NCI-H748 (cell line): ENCODE measurements around the gene FAM163A.
"Not testable (repeated sequence)": the region's sequence is repeated elsewhere in the genome, so short reads cannot be mapped to it uniquely, and the experiment has no call there.

Experiments used
- DNase-seq: peaks from one replicate; lab custom pipeline; 2025; ENCODE audit not compliant: unreplicated experiment; lab: John Stamatoyannopoulos, UW

The FAM163A gene

GRCh38 chr1:179836686-179837445 lies 93.8 kb downstream of the FAM163A start:
- DNase-seq, result not testable (repeated sequence)

- DNase-seq, result no peak
Observed at GRCh38 chr1:179840107-179840506, 97.0 kb downstream of the FAM163A start.

GRCh38 chr1:179848233-179848632 lies 105.1 kb downstream of the FAM163A start:
- no peak for DNase-seq

GRCh38 chr1:179853102-179853501 lies 110.0 kb downstream of the FAM163A start:
- no peak for DNase-seq

- DNase-seq, result not testable (repeated sequence)
Observed at GRCh38 chr1:179855831-179856230, 112.7 kb downstream of the FAM163A start.

GRCh38 chr1:179856296-179856695 lies 113.2 kb downstream of the FAM163A start:
- no peak for DNase-seq

GRCh38 chr1:179857009-179857408 lies 113.9 kb downstream of the FAM163A start:
- no peak for DNase-seq

GRCh38 chr1:179860652-179861051 lies 117.6 kb downstream of the FAM163A start:
- no peak for DNase-seq

- DNase-seq, result no peak
Observed at GRCh38 chr1:179865377-179865776, 122.3 kb downstream of the FAM163A start.
